IPS-15b (cell line): ENCODE measurements around the gene IFFO2.

Experiments
- H3K27me3 ChIP-seq: one replicate; pipeline ENCODE4 v1.6.1; 2013; ENCODE audit warnings: low read length; ENCODE audit not compliant: control insufficient read depth, insufficient read depth
- H3K36me3 ChIP-seq: one replicate; pipeline ENCODE4 v1.6.1; 2013; ENCODE audit warnings: low read length; ENCODE audit not compliant: control insufficient read depth, insufficient read depth
- H3K4me1 ChIP-seq: one replicate; pipeline ENCODE4 v1.6.1; 2013; ENCODE audit warnings: mild to moderate bottlenecking, low read length; ENCODE audit not compliant: control insufficient read depth, insufficient read depth
- H3K4me3 ChIP-seq: one replicate; pipeline ENCODE4 v1.5.1; 2013; ENCODE audit warnings: low read depth, low read length
- H3K9ac ChIP-seq: one replicate; pipeline ENCODE4 v1.6.1; 2013; ENCODE audit warnings: low read depth, mild to moderate bottlenecking, low read length
- H3K9me3 ChIP-seq: one replicate; pipeline ENCODE4 v1.6.1; 2013; ENCODE audit warnings: mild to moderate bottlenecking, low read length; ENCODE audit not compliant: control insufficient read depth, insufficient read depth

Gene IFFO2

DNA sequence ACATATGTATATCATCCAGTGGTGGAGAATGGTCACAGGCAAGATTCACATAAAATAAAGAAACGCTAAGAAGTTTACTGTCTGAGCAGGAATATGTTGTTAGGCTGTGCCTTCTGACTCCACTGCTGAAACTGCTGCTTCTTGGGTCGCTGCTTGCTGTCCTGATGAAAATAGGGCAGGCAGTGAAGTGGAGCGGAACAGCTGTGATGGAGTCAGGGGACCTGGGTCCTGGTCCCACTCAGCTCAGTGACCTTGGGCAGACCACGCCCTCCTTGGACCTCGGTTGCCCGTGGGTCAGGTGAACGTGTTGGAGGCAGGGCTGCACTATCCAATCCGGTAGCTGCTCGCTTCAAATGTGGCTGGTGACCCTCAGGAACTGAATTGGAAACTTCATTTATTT is 33.4 kb upstream of the IFFO2 start:
- Histone ChIP-seq H3K36me3 (no peaks in the 10 kb centered on the region), H3K9ac (no peak overlapping the region), H3K9me3 (no peaks in the 10 kb centered on the region), H3K4me1 (no peaks in the 10 kb centered on the region), H3K4me3 (no peak overlapping the region), H3K27me3 (no peaks in the 10 kb centered on the region)

- H3K27me3 ChIP-seq: no peaks in the 10 kb centered on the region
- no peaks in the 10 kb centered on the region for H3K9me3 ChIP-seq
- peak overlapping the region; percentile 26 for H3K9ac ChIP-seq
- no peaks in the 10 kb centered on the region for H3K36me3 ChIP-seq
- no peaks in the 10 kb centered on the region for H3K4me1 ChIP-seq
- no peak overlapping the region for H3K4me3 ChIP-seq
These were observed 32.8 kb upstream of the IFFO2 start for GRCh38 chr1:18989176-18989799.

- no peaks in the 10 kb centered on the region for H3K4me1 ChIP-seq
These were observed 24.8 kb upstream of the IFFO2 start for GRCh38 chr1:18981242-18981641.

GRCh38 chr1:18978706-18979105 is 22.2 kb upstream of the IFFO2 start:
- Histone ChIP-seq H3K4me3 (no peak overlapping the region), H3K36me3 (no peaks in the 10 kb centered on the region), H3K9ac (no peak overlapping the region), H3K9me3 (no peaks in the 10 kb centered on the region), H3K27me3 (no peaks in the 10 kb centered on the region), H3K4me1 (no peaks in the 10 kb centered on the region)

More at GRCh38 chr1:18981242-18981641, 24.8 kb upstream of the IFFO2 start:
- Histone ChIP-seq H3K4me3 (no peak overlapping the region), H3K9me3 (no peaks in the 10 kb centered on the region), H3K9ac (no peak overlapping the region), H3K27me3 (no peaks in the 10 kb centered on the region), H3K36me3 (no peaks in the 10 kb centered on the region)

DNA sequence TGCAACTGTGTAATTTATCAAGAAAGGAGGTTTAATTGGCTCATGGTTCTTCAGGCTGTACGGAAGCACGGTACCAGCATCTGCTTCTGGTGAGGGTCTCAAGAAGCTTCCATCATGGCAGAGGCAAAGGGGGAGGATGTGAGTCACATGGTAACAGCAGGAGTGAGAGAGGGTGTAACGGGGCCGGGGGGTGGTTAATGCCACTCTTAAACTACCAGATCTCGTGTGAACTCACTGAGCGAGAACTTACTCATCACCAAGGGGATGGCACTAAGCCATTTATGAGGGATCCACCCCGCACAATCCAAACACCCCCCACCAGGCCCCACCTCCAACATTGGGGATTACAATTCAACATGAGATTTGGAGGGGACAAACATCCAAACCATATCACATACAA is 21.0 kb upstream of the IFFO2 start:
- H3K36me3 ChIP-seq: no peaks in the 10 kb centered on the region
- H3K27me3 ChIP-seq: no peaks in the 10 kb centered on the region
- H3K9ac ChIP-seq: no peak overlapping the region
- no peaks in the 10 kb centered on the region for H3K4me1 ChIP-seq
- no peak overlapping the region for H3K4me3 ChIP-seq
- H3K9me3 ChIP-seq: no peaks in the 10 kb centered on the region

GRCh38 chr1:18976096-18976495 is 19.6 kb upstream of the IFFO2 start:
- Histone ChIP-seq H3K9ac (no peak overlapping the region), H3K36me3 (no peaks in the 10 kb centered on the region), H3K4me1 (no peaks in the 10 kb centered on the region)

GRCh38 chr1:18974606-18975005 is 18.1 kb upstream of the IFFO2 start:
- H3K4me1 ChIP-seq: no peaks in the 10 kb centered on the region
- H3K36me3 ChIP-seq: no peaks in the 10 kb centered on the region
- no peak overlapping the region for H3K9ac ChIP-seq
- H3K4me3 ChIP-seq: no peak overlapping the region
- no peaks in the 10 kb centered on the region for H3K27me3 ChIP-seq
- H3K9me3 ChIP-seq: no peaks in the 10 kb centered on the region

More at GRCh38 chr1:18976096-18976495, 19.6 kb upstream of the IFFO2 start:
- Histone ChIP-seq H3K9me3 (no peaks in the 10 kb centered on the region), H3K4me3 (no peak overlapping the region), H3K27me3 (no peaks in the 10 kb centered on the region)

- Histone ChIP-seq H3K27me3 (no peaks in the 10 kb centered on the region), H3K9ac (no peak overlapping the region), H3K36me3 (no peaks in the 10 kb centered on the region), H3K4me3 (no peak overlapping the region), H3K4me1 (no peaks in the 10 kb centered on the region), H3K9me3 (no peaks in the 10 kb centered on the region)
These were observed 17.5 kb upstream of the IFFO2 start for GRCh38 chr1:18974005-18974404.

DNA sequence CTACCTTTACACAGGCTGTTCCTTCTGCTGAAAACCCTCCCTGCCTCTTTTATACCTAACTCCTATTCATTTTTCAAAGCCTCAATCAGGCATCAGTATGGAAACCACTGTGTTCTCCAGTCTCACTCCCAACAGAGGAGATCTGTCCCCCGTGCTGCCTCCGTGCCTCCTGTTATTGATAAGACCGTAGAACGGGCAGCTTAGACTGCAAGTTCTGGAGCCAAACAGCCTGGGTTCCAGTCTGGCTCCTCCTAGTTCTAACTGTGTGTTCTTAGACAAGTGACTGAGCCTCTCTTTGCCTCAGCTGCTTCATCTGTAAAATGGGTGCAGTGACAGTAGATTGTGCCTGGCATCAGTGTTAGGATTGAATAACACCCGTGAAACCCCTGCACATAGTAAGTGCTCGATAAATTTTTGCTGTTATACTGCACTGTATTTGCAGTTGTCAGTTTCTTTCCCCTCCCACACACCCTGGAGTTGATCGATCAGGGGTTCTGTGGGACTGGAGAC is 17.0 kb upstream of the IFFO2 start:
- Histone ChIP-seq H3K27me3 (no peaks in the 10 kb centered on the region), H3K9me3 (no peaks in the 10 kb centered on the region), H3K4me1 (no peaks in the 10 kb centered on the region)

GRCh38 chr1:18972991-18973390 is 16.5 kb upstream of the IFFO2 start:
- Histone ChIP-seq H3K4me1 (no peaks in the 10 kb centered on the region), H3K9ac (no peak overlapping the region), H3K9me3 (no peaks in the 10 kb centered on the region), H3K27me3 (no peaks in the 10 kb centered on the region), H3K36me3 (no peaks in the 10 kb centered on the region), H3K4me3 (no peak overlapping the region)

More for the DNA sequence above, 17.0 kb upstream of the IFFO2 start:
- H3K4me3 ChIP-seq: no peak overlapping the region
- no peaks in the 10 kb centered on the region for H3K36me3 ChIP-seq
- no peak overlapping the region for H3K9ac ChIP-seq

GRCh38 chr1:18972531-18972930 is 16.1 kb upstream of the IFFO2 start:
- Histone ChIP-seq H3K9me3 (no peaks in the 10 kb centered on the region), H3K9ac (no peak overlapping the region), H3K4me1 (no peaks in the 10 kb centered on the region), H3K4me3 (no peak overlapping the region), H3K27me3 (no peaks in the 10 kb centered on the region), H3K36me3 (no peaks in the 10 kb centered on the region)

DNA sequence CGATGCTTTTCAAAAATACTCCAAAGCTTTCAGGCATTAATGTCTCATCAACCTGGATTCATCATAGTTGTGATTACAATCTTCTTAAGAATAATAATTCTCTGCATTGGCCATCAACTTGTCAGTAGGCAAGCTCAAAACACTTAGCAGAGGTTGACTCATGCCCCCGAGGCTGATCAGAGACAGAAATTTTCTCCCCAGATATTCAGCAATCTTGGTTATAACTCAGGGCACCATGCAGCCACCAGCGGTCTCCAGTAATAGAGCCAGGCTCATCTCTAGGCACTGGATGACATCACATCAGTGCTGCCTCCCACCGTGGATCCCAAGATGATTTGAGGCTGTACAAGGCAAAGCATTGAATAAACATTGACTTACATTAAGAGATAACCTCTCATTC is 14.3 kb upstream of the IFFO2 start:
- Histone ChIP-seq H3K36me3 (no peaks in the 10 kb centered on the region), H3K9me3 (no peaks in the 10 kb centered on the region), H3K4me1 (peaks cover 3% of the 10 kb centered on the region), H3K9ac (no peak overlapping the region), H3K4me3 (no peak overlapping the region), H3K27me3 (no peaks in the 10 kb centered on the region)
